Measurements from ENCODE around the gene CPB2.

CPB2 gene

DNA sequence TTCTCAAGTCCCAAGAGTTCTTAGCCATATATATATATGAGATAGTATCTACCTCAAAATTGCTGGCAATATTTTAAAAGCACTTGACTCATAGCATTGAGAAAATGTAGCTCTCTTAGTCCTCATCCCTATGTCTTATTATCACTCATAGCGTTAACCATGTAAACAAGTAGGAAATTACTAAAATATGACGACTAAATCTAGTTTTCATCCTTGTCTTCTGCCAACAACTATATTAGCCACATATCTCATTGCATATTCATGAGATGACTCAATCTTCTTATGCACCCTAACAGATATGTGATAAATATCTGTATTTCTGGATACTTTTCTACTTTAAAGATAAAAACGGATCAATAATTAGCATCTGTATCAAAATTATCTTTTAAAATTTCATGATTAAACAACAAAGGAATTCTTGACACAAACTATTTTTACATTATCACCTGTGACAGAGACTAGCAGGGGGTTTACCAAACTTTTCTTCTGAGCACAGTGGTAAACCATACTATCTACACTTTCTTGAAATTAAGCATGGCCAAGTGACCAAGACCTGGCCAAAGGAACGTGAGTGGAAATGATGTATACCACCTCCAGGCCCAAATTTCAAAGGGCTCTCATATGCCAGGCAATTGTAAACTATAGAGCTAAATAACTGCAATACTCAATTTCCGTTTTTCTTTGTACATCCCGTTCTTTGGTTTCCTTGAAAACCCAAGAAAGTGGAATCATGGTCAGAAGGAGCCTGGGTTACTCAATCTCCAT, 98.0 kb downstream of the CPB2 start:
- ChIA-PET CTCF (interaction anchor here (1.0 kb wide), 1 partner anchor 34 kb away, joined by 3 read pairs; no protein-coding TSS in a partner anchor), POLR2A (no interaction called here)
- Histone ChIP-seq H3K27me3 (replicated peaks in 2 of 5; ENCODE audit: control insufficient read depth in 4 of 5, insufficient read depth in 5 of 5, low read length in 4 of 5) (no peaks in the 10 kb centered on the region), H3K9me3 (ENCODE audit: control extremely low read depth in 1 of 5, control insufficient read depth in 4 of 5, insufficient read depth in 2 of 5, low read depth in 1 of 5, low read length in 4 of 5) (no peaks in the 10 kb centered on the region), H3K27ac (ENCODE audit: insufficient read depth in 1 of 2, low read depth in 1 of 2, low read length in 2 of 2, poor library complexity in 1 of 2, severe bottlenecking in 2 of 2) (no peak overlapping the region), H3K36me3 (ENCODE audit: control insufficient read depth in 4 of 4, insufficient read depth in 4 of 4, low read length in 3 of 4) (peaks cover 17 to 65% (median 26%) of the 10 kb centered on the region in 4 experiments), H3K4me3 (ENCODE audit: control insufficient read depth in 1 of 7, extremely low read depth in 1 of 7, insufficient read depth in 4 of 7, low read depth in 2 of 7, low read length in 6 of 7) (no peak overlapping the region), H3K4me1 (ENCODE audit: control extremely low read depth in 1 of 4, control insufficient read depth in 4 of 4, insufficient read depth in 4 of 4, low read length in 3 of 4) (no peaks in the 10 kb centered on the region)
- 100% methylated on average over 2 of the region's 6 CpGs for WGBS (ENCODE audit: insufficient coverage)
- DNase-seq = no peak

GRCh38 chr13:46004491-46004890, 100.3 kb downstream of the CPB2 start:
- Histone ChIP-seq H3K27ac (ENCODE audit: insufficient read depth in 1 of 2, low read depth in 1 of 2, low read length in 2 of 2, poor library complexity in 1 of 2, severe bottlenecking in 2 of 2) (no peak overlapping the region), H3K4me3 (ENCODE audit: control insufficient read depth in 1 of 7, extremely low read depth in 1 of 7, insufficient read depth in 4 of 7, low read depth in 2 of 7, low read length in 6 of 7) (no peak overlapping the region), H3K27me3 (replicated peaks in 2 of 5; ENCODE audit: control insufficient read depth in 4 of 5, insufficient read depth in 5 of 5, low read length in 4 of 5) (no peaks in the 10 kb centered on the region), H3K4me1 (ENCODE audit: control extremely low read depth in 1 of 4, control insufficient read depth in 4 of 4, insufficient read depth in 4 of 4, low read length in 3 of 4) (no peaks in the 10 kb centered on the region), H3K36me3 (ENCODE audit: control insufficient read depth in 4 of 4, insufficient read depth in 4 of 4, low read length in 3 of 4) (peaks cover 24 to 72% (median 37%) of the 10 kb centered on the region in 4 experiments), H3K9me3 (ENCODE audit: control extremely low read depth in 1 of 5, control insufficient read depth in 4 of 5, insufficient read depth in 2 of 5, low read depth in 1 of 5, low read length in 4 of 5) (no peaks in the 10 kb centered on the region)
- ChIA-PET CTCF (interaction anchor here (1.4 kb wide), 1 partner anchor 122 kb away, joined by 3 read pairs; no protein-coding TSS in a partner anchor), POLR2A (no interaction called here)
- WGBS (ENCODE audit: insufficient coverage) = no CpG with 5 or more reads among the region's 1 CpG
- no peak for DNase-seq

Data from common myeloid progenitor, CD34-positive (primary cell).